ENCODE data around the gene ALCAM.

The ALCAM gene

DNA sequence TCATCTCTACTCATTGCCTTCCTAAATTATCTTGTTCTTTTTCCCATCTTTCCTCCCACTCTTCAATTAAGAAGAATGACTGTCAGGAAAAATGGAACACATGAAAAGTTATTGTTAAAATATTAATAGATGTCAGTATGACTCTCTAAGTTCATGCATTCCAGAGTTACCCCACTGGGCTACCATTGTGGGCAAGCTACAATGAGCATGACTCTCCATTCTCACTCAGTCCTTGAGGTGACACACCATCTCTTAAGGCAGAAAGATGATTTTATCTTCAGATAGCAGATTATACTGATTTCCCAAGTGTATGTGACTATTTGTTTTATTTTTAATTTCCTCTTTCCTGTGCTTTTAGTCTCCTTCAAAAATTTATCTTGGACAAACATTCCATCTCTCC lies 144.3 kb downstream of the ALCAM start:
- H3K27ac ChIP-seq, result no peak overlapping the region
- TF ChIP-seq, protein P1, sequence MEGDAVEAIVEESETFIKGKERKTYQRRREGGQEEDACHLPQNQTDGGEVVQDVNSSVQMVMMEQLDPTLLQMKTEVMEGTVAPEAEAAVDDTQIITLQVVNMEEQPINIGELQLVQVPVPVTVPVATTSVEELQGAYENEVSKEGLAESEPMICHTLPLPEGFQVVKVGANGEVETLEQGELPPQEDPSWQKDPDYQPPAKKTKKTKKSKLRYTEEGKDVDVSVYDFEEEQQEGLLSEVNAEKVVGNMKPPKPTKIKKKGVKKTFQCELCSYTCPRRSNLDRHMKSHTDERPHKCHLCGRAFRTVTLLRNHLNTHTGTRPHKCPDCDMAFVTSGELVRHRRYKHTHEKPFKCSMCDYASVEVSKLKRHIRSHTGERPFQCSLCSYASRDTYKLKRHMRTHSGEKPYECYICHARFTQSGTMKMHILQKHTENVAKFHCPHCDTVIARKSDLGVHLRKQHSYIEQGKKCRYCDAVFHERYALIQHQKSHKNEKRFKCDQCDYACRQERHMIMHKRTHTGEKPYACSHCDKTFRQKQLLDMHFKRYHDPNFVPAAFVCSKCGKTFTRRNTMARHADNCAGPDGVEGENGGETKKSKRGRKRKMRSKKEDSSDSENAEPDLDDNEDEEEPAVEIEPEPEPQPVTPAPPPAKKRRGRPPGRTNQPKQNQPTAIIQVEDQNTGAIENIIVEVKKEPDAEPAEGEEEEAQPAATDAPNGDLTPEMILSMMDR (conservative IDR thresholded peaks at IDR 0.05; ENCODE audit: low read depth), result no peak
- CTCF ChIA-PET, result no interaction called here
- POLR2A ChIA-PET (ENCODE audit: low non-redundant PET), result no interaction called here
- no peak for DNase-seq (ENCODE audit: low spot score)

DNA sequence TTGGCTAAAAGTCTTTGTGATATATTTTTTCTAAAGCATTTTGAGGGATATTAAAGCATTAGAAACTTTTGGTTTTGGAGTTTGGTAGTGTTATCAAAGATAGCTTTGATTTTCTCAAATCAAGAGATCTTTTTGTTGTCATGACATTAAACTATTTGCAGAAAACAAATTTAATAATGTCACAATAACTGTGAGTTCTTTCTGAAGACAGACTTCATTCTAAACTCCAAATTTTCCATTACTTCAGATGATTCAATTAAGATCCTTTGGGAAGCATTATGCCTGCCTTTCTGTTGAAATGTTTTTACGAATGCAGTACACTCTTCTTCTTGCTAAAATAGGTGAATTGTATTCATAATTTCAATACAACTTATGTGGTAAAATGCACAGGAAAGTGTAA lies 145.4 kb downstream of the ALCAM start:
- H3K27ac ChIP-seq, result no peak overlapping the region
- ChIA-PET POLR2A (ENCODE audit: low non-redundant PET) (no interaction called here), CTCF (no interaction called here)
- no peak for DNase-seq (ENCODE audit: low spot score)
- TF ChIP-seq, protein P1 (conservative IDR thresholded peaks at IDR 0.05; ENCODE audit: low read depth), result no peak

DNA sequence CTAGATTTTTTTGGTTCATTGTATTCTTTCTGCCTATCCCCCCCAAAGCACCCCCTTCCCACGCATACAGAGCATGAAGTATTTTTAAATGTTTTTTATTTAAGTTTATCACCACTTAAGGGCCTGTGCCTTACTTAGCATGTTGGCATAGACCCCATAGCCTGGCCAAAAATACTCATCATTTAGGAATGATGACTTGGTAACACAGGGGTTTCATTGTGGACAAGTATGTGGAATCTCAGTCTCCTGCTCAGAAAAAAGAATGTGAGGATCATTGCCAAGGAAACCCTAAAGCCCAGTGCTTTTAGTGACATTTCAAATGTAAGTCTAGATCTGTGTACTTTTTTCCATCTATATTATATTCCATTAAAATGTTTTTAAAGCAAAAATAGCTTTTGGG lies 146.3 kb downstream of the ALCAM start:
- no peak overlapping the region for H3K27ac ChIP-seq
- TF ChIP-seq, protein P1 (conservative IDR thresholded peaks at IDR 0.05; ENCODE audit: low read depth), result no peak
- DNase-seq (ENCODE audit: low spot score), result no peak
- POLR2A ChIA-PET (ENCODE audit: low non-redundant PET), result no interaction called here
- CTCF ChIA-PET, result no interaction called here

DNA sequence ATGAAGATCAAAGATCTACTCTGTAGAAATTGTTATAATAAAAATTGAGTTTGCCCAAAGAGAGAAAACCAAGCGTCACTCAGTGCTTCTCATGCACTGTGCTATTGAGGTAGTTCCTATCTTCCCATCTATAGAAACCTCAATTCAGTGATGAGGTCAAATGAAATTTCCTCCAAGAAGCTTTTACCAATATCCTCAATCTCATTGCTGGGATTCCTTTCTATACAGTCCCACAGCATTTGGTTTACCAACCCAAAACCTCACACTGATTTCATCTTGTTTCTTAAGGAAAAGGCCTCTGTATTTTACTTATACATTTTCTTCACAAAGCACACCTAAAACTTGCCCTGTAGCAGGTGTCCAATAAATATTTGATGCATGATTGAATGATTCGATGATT lies 147.2 kb downstream of the ALCAM start:
- POLR2A ChIA-PET (ENCODE audit: low non-redundant PET), result no interaction called here

DNA sequence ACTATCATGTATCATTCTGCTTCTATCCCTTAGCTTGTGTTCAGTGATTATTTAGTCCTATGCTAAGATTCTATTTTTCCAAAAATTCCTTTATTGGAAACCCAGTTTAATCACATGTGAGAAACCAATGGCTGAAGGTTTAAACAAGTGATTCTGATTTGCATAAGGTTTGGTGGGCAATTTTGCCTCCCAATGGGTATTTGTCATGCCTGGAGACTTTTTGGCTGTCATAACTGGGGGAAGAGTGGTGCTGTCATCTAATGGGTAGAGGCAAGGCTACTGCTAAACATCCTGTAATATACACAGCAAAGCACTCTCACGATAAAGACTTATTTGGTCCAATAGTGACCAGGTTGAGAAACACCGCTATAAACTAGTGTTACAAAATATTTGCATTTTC lies 148.7 kb downstream of the ALCAM start:
- CTCF ChIA-PET, result no interaction called here
- POLR2A ChIA-PET (ENCODE audit: low non-redundant PET), result no interaction called here
- H3K27ac ChIP-seq, result no peak overlapping the region
- no peak for DNase-seq (ENCODE audit: low spot score)
- TF ChIP-seq, protein P1 (conservative IDR thresholded peaks at IDR 0.05; ENCODE audit: low read depth), result no peak

More for the DNA sequence above, 147.2 kb downstream of the ALCAM start:
- TF ChIP-seq, protein P1 (conservative IDR thresholded peaks at IDR 0.05; ENCODE audit: low read depth), result no peak
- no peak for DNase-seq (ENCODE audit: low spot score)
- no peak overlapping the region for H3K27ac ChIP-seq
- CTCF ChIA-PET, result no interaction called here

DNA sequence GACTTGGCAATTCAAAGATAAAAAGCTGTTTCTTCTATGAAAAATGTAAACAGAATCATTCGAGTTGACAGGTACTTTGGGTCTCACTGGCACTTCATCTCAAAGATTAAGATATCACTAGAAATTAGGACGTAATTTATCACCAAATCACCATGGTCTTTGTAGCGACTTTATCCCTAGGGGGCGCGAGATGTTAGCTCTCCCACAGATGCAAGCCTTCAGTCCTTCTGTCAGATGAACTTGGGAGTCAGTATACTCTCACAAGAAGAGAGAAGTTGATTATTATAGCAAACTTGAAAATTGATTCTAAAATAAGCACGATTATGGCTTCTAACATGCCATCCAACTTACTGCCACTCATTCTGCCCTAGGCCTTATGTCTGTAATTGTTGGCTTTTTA lies 150.3 kb downstream of the ALCAM start:
- no peak overlapping the region for H3K27ac ChIP-seq
- POLR2A ChIA-PET (ENCODE audit: low non-redundant PET), result no interaction called here
- CTCF ChIA-PET, result interaction anchor here (1.5 kb wide), 1 partner anchor 150 kb away, joined by 5 read pairs; the partner anchor contains the start of gene ALCAM
- no peak for DNase-seq (ENCODE audit: low spot score)
- TF ChIP-seq, protein P1 (conservative IDR thresholded peaks at IDR 0.05; ENCODE audit: low read depth), result no peak

DNA sequence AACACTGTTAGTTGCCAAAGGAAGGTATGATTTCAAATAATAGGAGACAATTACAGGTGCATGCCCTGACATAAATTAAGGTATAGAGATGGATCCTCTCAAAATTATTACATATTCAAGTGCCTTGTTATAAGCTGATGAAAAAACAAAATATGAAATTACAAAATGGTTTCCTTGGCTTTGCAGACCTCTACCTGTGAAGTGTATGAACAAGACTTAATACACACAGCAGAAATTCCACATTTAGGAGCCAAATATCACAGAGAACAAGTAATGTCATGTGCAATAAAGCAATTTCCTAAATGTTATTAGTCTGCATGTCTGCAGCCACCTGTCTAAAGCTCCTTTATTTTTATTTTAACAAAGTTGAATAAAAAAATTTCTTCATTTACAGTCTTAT lies 151.5 kb downstream of the ALCAM start:
- no peak overlapping the region for H3K27ac ChIP-seq
- ChIA-PET CTCF (interaction anchor here (0.6 to 1.5 kb wide), 8 partner anchors 16 to 498 kb away, joined by 3 to 5 read pairs (median 3); partner anchors contain the start of gene ALCAM), POLR2A (ENCODE audit: low non-redundant PET) (no interaction called here)
- TF ChIP-seq, protein P1 (conservative IDR thresholded peaks at IDR 0.05; ENCODE audit: low read depth), result no peak
- no peak for DNase-seq (ENCODE audit: low spot score)

Data from RWPE1 (cell line).